Naive B cell (primary cell): ENCODE data around the gene C6orf132. TPM values are rescaled to one million over a fixed set of nuclear protein-coding genes. Genes with fewer than 3 reads are reported as not detected.

ENCODE experiments used
- ATAC-seq, 2 donors: fragments of 150-1000 bp; cut with Tn5 transposase; 2 replicates each; pipeline ENCODE4 v1.10.0; 2021; ENCODE audit warnings: low read depth in 2 of 2, mild to moderate bottlenecking in 2 of 2, moderate library complexity in 2 of 2
- DNase-seq: peaks from one replicate; pipeline ENCODE4 v3.0.0; 2022
- H3K27ac Mint-ChIP-seq, 6 donors: one replicate each; pipeline ENCODE4 v1.8.0; 2020 to 2022; ENCODE audit warnings: mild to moderate bottlenecking in 6 of 6, mixed read lengths in 6 of 6, moderate library complexity in 5 of 6, inconsistent platforms in 2 of 6
- H3K27me3 Mint-ChIP-seq, 3 donors: one replicate each; pipeline ENCODE4 v1.8.0; 2021 to 2022; ENCODE audit warnings: mixed read lengths in 3 of 3, mild to moderate bottlenecking in 1 of 3
- H3K36me3 Mint-ChIP-seq, 2 donors: one replicate each; pipeline ENCODE4 v1.8.0; 2020 to 2022; ENCODE audit warnings: mixed read lengths in 2 of 2, inconsistent platforms in 1 of 2, mild to moderate bottlenecking in 1 of 2
- H3K4me1 Mint-ChIP-seq, 3 donors: one replicate each; pipeline ENCODE4 v1.8.0; 2020 to 2022; ENCODE audit warnings: mixed read lengths in 3 of 3, inconsistent platforms in 1 of 3, mild to moderate bottlenecking in 1 of 3, moderate library complexity in 1 of 3
- H3K4me3 Mint-ChIP-seq, 8 donors: one replicate each; pipeline ENCODE4 v1.8.0; 2020 to 2022; ENCODE audit warnings: mild to moderate bottlenecking in 8 of 8, mixed read lengths in 8 of 8, moderate library complexity in 8 of 8, inconsistent platforms in 2 of 8
- H3K9me3 Mint-ChIP-seq, 7 donors: one replicate each; pipeline ENCODE4 v1.8.0; 2020 to 2022; ENCODE audit warnings: mixed read lengths in 7 of 7, mild to moderate bottlenecking in 5 of 7, inconsistent platforms in 2 of 7, moderate library complexity in 1 of 7
- polyA plus RNA-seq, 6 donors: library from polyadenylated mRNA; unstranded; fragments of 300-500 nt; fragmentation: Illumina TruSeq; gene quantifications; one replicate each; pipeline ENCODE4 v1.2.3, GENCODE V29; 2021; ENCODE audit warnings: low read depth in 6 of 6

C6orf132 gene
- polyA plus RNA-seq, 6 donors from 2014 or later, result not detected

DNA sequence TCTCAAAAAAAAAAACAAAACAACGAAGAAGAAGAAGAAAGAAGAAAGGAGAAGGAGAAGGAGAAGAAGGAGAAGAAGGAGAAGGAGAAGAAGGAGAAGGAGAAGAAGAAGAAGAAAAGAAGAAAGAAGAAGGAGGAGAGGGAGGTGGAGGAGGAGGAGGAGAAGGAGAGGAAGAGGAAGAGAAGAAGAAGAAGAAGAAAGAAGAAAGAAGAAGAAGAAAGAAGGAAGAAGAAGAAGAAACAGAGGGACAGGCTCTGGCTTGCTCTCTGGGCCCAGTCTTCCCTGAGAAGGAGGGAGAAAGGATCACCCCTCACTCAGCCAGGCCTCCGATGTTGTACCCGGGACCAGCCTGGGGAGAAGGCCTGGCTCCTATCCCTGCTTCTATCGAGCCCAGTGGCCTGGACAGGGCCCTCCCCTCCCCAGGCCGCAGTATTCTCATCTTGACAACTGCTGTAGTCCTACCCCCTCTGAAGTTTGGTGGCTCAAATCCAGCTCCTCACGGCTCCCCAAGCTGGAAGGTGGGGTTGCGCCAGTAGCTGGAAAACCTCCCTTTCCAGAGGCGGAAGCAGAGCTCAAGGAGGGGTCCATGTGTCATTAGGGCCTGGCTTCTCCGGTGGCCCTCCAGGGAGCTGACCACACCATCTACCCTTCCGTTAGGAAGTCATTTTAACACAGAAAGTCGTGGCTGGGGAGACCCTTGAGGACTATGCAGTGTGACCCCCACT lies 18.9 kb downstream of the C6orf132 start:
- Mint-ChIP-seq H3K4me3 (no peak overlapping the region), H3K9me3 (no peaks in the 10 kb centered on the region), H3K27ac (no peak overlapping the region), H3K27me3 (peaks cover 0 to 6% (median 0%) of the 10 kb centered on the region in 3 donors), H3K4me1 (no peaks in the 10 kb centered on the region), H3K36me3 (no peaks in the 10 kb centered on the region)
- DNase-seq, result no peak
- ATAC-seq, result no peak

- peaks cover 0 to 2% (median 0%) of the 10 kb centered on the region in 7 donors for H3K9me3 Mint-ChIP-seq
- peaks cover 3 to 14% (median 12%) of the 10 kb centered on the region in 3 donors for H3K27me3 Mint-ChIP-seq
- H3K4me3 Mint-ChIP-seq, result no peak overlapping the region
- no peak overlapping the region for H3K27ac Mint-ChIP-seq
- DNase-seq, result no peak
- H3K36me3 Mint-ChIP-seq, result no peaks in the 10 kb centered on the region
- no peaks in the 10 kb centered on the region for H3K4me1 Mint-ChIP-seq
- no peak for ATAC-seq
Measured at GRCh38 chr6:42120895-42121865, 21.2 kb downstream of the C6orf132 start.

DNA sequence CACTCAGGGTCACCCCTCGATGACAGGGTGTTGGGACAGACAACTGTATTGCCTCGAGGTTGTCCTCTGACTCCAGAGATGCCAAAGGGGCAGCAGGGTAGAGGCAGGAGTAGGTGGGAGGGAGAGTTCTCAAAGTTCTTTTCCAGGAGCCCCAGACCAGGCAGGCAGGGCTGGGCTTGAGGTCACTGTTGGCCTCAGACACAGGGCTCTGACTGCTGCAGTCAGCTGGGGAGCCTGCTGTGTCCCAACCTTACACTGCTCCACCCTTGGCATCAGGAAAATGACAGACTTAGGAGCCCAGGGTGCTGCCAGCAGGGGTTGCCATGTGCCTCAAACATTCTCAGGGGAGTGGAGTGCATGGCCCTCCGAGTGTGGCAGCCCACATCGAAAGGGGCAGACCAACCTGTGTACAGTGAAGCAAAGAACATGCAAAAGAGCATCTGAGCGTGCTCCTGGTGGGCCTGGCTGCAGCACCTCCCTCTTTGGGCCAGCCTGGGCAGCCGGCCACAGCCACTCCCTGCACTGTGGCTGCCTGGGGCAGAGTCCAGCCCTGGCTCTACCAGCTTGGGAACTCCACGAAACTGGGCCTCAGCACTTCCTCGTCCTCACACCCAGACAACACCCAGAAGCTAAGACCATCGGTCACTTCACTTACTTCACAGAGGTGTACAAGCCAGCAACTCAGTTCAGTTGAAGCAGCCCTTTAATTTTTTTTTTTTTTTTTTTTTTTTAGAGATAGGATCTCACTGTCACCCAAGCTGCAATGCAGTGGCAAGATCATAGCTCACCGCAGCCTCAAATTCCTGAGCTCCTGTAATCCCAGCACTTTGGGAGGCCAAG lies 24.0 kb downstream of the C6orf132 start:
- DNase-seq, result no peak
- H3K4me1 Mint-ChIP-seq, result no peaks in the 10 kb centered on the region
- ATAC-seq, result no peak
- H3K27ac Mint-ChIP-seq, result no peak overlapping the region
- H3K9me3 Mint-ChIP-seq, result peaks cover 0 to 2% (median 0%) of the 10 kb centered on the region in 7 donors
- no peak overlapping the region for H3K4me3 Mint-ChIP-seq
- H3K27me3 Mint-ChIP-seq, result peaks cover 8 to 16% (median 15%) of the 10 kb centered on the region in 3 donors
- H3K36me3 Mint-ChIP-seq, result no peaks in the 10 kb centered on the region

GRCh38 chr6:42117843-42118161 lies 24.6 kb downstream of the C6orf132 start:
- peaks cover 0 to 2% (median 0%) of the 10 kb centered on the region in 7 donors for H3K9me3 Mint-ChIP-seq
- no peaks in the 10 kb centered on the region for H3K36me3 Mint-ChIP-seq
- no peak overlapping the region for H3K4me3 Mint-ChIP-seq
- no peak overlapping the region for H3K27ac Mint-ChIP-seq
- H3K4me1 Mint-ChIP-seq, result no peaks in the 10 kb centered on the region
- peaks cover 8 to 16% (median 15%) of the 10 kb centered on the region in 3 donors for H3K27me3 Mint-ChIP-seq
- no peak for DNase-seq
- no peak for ATAC-seq

- H3K36me3 Mint-ChIP-seq, result no peaks in the 10 kb centered on the region
- H3K27ac Mint-ChIP-seq, result no peak overlapping the region
- H3K9me3 Mint-ChIP-seq, result peaks cover 0 to 11% (median 0%) of the 10 kb centered on the region in 7 donors
- no peak overlapping the region for H3K4me3 Mint-ChIP-seq
- DNase-seq (no peak), ATAC-seq (no peak)
- no peaks in the 10 kb centered on the region for H3K4me1 Mint-ChIP-seq
- peaks cover 8 to 28% (median 24%) of the 10 kb centered on the region in 3 donors for H3K27me3 Mint-ChIP-seq
Measured at GRCh38 chr6:42113936-42114636, 28.3 kb downstream of the C6orf132 start.

DNA sequence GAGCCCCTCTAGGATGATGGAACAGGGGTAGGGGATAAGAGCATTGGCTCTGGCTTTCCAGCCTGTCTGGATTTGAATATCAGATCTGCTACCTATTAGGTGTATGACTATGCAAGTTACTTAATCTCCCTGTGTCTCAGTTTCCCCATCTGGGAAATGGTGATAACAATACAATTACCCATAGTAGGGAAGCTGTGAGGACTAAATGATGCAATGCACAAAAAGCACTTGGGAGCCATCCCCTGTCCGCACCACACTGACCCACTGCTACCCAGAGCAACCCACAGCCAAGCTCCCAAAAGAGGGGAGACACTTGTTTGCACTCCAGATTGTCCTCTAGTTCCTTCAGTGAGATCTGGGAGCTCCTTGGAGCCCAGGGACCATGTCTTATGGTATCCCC lies 30.1 kb downstream of the C6orf132 start:
- Mint-ChIP-seq H3K27ac (no peak overlapping the region), H3K4me3 (no peak overlapping the region), H3K36me3 (no peaks in the 10 kb centered on the region), H3K4me1 (no peaks in the 10 kb centered on the region), H3K27me3 (peaks cover 6 to 42% (median 22%) of the 10 kb centered on the region in 3 donors), H3K9me3 (peaks cover 0 to 11% (median 0%) of the 10 kb centered on the region in 7 donors)
- DNase-seq (no peak), ATAC-seq (no peak)

- Mint-ChIP-seq H3K36me3 (no peaks in the 10 kb centered on the region), H3K4me1 (peaks cover 0 to 2% (median 0%) of the 10 kb centered on the region in 3 donors), H3K27me3 (peaks cover 4 to 31% (median 16%) of the 10 kb centered on the region in 3 donors), H3K9me3 (peaks cover 0 to 11% (median 0%) of the 10 kb centered on the region in 7 donors), H3K27ac (no peak overlapping the region), H3K4me3 (no peak overlapping the region)
- DNase-seq (no peak), ATAC-seq (no peak)
Measured at GRCh38 chr6:42110683-42111082, 31.7 kb downstream of the C6orf132 start.

DNA sequence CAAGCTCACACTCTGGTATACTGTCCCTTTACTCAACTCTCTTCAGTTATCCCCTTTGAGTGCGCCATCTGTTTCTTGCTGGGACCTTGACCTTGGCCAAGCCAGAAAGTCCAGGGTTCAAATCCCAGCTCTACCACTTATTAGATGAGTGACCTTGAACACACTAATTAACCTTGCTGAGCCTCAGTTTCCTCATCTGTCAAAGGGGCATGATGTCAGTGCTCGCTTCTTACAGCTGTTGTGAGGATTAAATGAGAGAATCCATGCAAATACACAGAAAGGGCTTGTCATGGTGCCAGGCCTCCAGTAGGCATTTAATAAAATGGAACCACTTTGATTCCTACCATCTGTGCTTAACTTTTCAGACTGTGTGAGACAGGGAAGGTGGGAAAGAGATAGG lies 34.3 kb downstream of the C6orf132 start:
- peak overlapping the region in 1 of 8 donors; percentile 15 for H3K4me3 Mint-ChIP-seq
- H3K4me1 Mint-ChIP-seq, result peaks cover 6 to 10% (median 7%) of the 10 kb centered on the region in 3 donors
- no peak for ATAC-seq
- peaks cover 0 to 45% (median 33%) of the 10 kb centered on the region in 3 donors for H3K27me3 Mint-ChIP-seq
- no peak overlapping the region for H3K27ac Mint-ChIP-seq
- no peaks in the 10 kb centered on the region for H3K36me3 Mint-ChIP-seq
- DNase-seq, result no peak
- H3K9me3 Mint-ChIP-seq, result peaks cover 0 to 11% (median 0%) of the 10 kb centered on the region in 7 donors

- peaks cover 0 to 42% (median 31%) of the 10 kb centered on the region in 3 donors for H3K27me3 Mint-ChIP-seq
- ATAC-seq, result no peak
- DNase-seq, result no peak
- H3K4me3 Mint-ChIP-seq, result peak overlapping the region in 5 of 8 donors; percentile 15 to 70 (median 36)
- H3K36me3 Mint-ChIP-seq, result no peaks in the 10 kb centered on the region
- H3K27ac Mint-ChIP-seq, result no peak overlapping the region
- peaks cover 6 to 10% (median 7%) of the 10 kb centered on the region in 3 donors for H3K4me1 Mint-ChIP-seq
- peaks cover 0 to 11% (median 0%) of the 10 kb centered on the region in 7 donors for H3K9me3 Mint-ChIP-seq
Measured at GRCh38 chr6:42106112-42107023, 36.1 kb downstream of the C6orf132 start.

GRCh38 chr6:42105709-42106108 lies 36.7 kb downstream of the C6orf132 start:
- no peak for DNase-seq
- no peak for ATAC-seq
- H3K4me1 Mint-ChIP-seq, result peaks cover 6 to 10% (median 7%) of the 10 kb centered on the region in 3 donors
- H3K27me3 Mint-ChIP-seq, result peaks cover 0 to 42% (median 31%) of the 10 kb centered on the region in 3 donors
- H3K36me3 Mint-ChIP-seq, result no peaks in the 10 kb centered on the region
- H3K9me3 Mint-ChIP-seq, result peaks cover 0 to 10% (median 0%) of the 10 kb centered on the region in 7 donors
- peak overlapping the region in 7 of 8 donors; percentile 15 to 70 (median 36) for H3K4me3 Mint-ChIP-seq
- H3K27ac Mint-ChIP-seq, result no peak overlapping the region

DNA sequence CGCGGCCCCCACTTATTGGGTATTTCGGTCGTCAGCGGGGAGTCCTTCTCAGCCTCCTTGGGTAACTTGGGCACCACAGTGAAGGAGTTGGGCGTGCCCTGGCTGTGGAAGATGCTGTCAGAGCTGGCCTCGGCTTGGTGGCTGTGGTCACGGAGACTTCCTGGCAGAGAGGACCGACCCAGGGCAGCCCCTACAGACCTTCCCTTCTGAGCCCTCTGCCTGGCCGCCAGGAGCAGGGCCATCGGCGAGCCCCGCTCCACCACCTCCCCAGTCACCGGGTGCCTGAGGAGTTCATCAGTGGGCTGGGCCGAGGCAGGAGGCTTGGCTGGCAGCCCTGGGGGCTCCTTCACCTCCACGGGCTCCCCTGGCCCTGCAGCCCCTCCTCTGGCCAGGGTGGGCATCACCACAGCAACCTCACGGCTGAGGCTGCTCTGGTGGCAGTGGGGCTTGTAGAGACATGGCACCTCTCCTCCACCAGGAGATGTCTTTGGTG lies 37.2 kb downstream of the C6orf132 start:
- DNase-seq, result no peak
- H3K36me3 Mint-ChIP-seq, result no peaks in the 10 kb centered on the region
- H3K4me1 Mint-ChIP-seq, result peaks cover 6 to 10% (median 7%) of the 10 kb centered on the region in 3 donors
- peak overlapping the region in 6 of 8 donors; percentile 23 to 67 (median 52) for H3K4me3 Mint-ChIP-seq
- H3K9me3 Mint-ChIP-seq, result peaks cover 0 to 5% (median 0%) of the 10 kb centered on the region in 7 donors
- H3K27ac Mint-ChIP-seq, result no peak overlapping the region
- ATAC-seq, result no peak
- H3K27me3 Mint-ChIP-seq, result peaks cover 0 to 42% (median 31%) of the 10 kb centered on the region in 3 donors
